ENCODE results near the gene OSM. TPM values are rescaled to one million over a fixed set of nuclear protein-coding genes. Genes with fewer than 3 reads are reported as not detected.

OSM gene
- polyA plus RNA-seq, 3 donors = 48.0 to 295 (median 146) TPM

DNA sequence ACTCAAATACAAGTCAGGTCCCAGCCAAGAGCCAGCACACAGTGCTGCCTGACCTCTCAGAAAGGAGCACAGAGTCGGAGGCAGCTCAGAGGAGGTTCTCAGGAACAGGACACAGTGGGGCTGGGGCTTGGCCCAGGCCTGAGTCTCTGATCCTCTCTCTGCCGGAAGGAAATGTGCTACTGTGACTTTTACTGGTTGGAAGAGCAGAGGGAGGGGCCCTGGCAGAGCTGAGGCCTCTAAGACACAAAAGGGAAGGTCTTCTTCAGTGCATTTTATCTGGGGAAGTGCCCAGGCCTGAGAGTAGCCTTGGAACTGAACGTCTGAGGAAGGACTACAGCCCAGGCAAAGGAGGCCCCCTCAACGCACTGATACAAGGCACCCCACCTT, 38.9 kb upstream of the OSM start:
- Histone ChIP-seq H2AFZ (ENCODE audit: insufficient read depth, low read depth, low read length, poor library complexity, severe bottlenecking) (peak overlapping the region; percentile 29), H3K27ac (ENCODE audit: low read depth in 1 of 2, low read length in 2 of 2) (peak overlapping the region; percentile 76 to 87), H3K4me2 (replicated peaks; ENCODE audit: extremely low read depth, low read length, poor library complexity, severe bottlenecking) (peak overlapping the region; percentile 64), H3K9ac (ENCODE audit: insufficient read depth, low read length, poor library complexity, severe bottlenecking) (peak overlapping the region; percentile 47), H3K27me3 (ENCODE audit: control insufficient read depth in 2 of 2, insufficient read depth in 2 of 2, low read length in 2 of 2) (no peaks in the 10 kb centered on the region), H3K4me1 (ENCODE audit: control insufficient read depth in 1 of 2, insufficient read depth in 2 of 2, low read length in 2 of 2) (peaks cover 93 to 97% of the 10 kb centered on the region in 2 donors), H3K4me3 (replicated peaks in 1 of 3; ENCODE audit: low read depth in 2 of 3, low read length in 3 of 3) (peak overlapping the region in 1 of 3 experiments; percentile 63), H3K79me2 (ENCODE audit: insufficient read depth, low read length) (peaks cover 58% of the 10 kb centered on the region), H3K36me3 (replicated peaks in 1 of 2; ENCODE audit: control insufficient read depth in 1 of 2, insufficient read depth in 2 of 2, low read length in 2 of 2) (peaks cover 2 to 8% of the 10 kb centered on the region in 2 donors), H3K9me3 (replicated peaks in 1 of 2; ENCODE audit: control insufficient read depth in 1 of 2, insufficient read depth in 1 of 2, low read length in 2 of 2) (no peaks in the 10 kb centered on the region), H4K20me1 (ENCODE audit: insufficient read depth, low read length) (peaks cover 4% of the 10 kb centered on the region)
- 0% methylated on average over 2 of the region's 4 CpGs for WGBS (ENCODE audit: insufficient coverage)
- Mint-ChIP-seq H3K4me3 (peak overlapping the region; percentile 31 to 76), H3K27me3 (ENCODE audit: low read depth in 3 of 3) (peaks cover 0 to 3% (median under 1%) of the 10 kb centered on the region in 3 donors), H3K9me3 (peaks cover 0 to 2% (median 0%) of the 10 kb centered on the region in 7 donors), H3K36me3 (peaks cover 31 to 32% of the 10 kb centered on the region in 2 donors), H3K4me1 (peaks cover 97% of the 10 kb centered on the region), H3K27ac (peak overlapping the region; percentile 84 to 95 (median 93))
- intact Hi-C loops (cut with micrococcal nuclease) = loop anchor here in 1 of 2 donors (10.0 kb wide), 1 partner anchor 49 kb away; the partner anchor contains the start of genes CCDC157 and SF3A1
- peak; percentile 68 to 82 (median 80) for DNase-seq
- TF ChIP-seq, protein P1, sequence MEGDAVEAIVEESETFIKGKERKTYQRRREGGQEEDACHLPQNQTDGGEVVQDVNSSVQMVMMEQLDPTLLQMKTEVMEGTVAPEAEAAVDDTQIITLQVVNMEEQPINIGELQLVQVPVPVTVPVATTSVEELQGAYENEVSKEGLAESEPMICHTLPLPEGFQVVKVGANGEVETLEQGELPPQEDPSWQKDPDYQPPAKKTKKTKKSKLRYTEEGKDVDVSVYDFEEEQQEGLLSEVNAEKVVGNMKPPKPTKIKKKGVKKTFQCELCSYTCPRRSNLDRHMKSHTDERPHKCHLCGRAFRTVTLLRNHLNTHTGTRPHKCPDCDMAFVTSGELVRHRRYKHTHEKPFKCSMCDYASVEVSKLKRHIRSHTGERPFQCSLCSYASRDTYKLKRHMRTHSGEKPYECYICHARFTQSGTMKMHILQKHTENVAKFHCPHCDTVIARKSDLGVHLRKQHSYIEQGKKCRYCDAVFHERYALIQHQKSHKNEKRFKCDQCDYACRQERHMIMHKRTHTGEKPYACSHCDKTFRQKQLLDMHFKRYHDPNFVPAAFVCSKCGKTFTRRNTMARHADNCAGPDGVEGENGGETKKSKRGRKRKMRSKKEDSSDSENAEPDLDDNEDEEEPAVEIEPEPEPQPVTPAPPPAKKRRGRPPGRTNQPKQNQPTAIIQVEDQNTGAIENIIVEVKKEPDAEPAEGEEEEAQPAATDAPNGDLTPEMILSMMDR (IDR thresholded peaks at IDR 0.05) = no peak

DNA sequence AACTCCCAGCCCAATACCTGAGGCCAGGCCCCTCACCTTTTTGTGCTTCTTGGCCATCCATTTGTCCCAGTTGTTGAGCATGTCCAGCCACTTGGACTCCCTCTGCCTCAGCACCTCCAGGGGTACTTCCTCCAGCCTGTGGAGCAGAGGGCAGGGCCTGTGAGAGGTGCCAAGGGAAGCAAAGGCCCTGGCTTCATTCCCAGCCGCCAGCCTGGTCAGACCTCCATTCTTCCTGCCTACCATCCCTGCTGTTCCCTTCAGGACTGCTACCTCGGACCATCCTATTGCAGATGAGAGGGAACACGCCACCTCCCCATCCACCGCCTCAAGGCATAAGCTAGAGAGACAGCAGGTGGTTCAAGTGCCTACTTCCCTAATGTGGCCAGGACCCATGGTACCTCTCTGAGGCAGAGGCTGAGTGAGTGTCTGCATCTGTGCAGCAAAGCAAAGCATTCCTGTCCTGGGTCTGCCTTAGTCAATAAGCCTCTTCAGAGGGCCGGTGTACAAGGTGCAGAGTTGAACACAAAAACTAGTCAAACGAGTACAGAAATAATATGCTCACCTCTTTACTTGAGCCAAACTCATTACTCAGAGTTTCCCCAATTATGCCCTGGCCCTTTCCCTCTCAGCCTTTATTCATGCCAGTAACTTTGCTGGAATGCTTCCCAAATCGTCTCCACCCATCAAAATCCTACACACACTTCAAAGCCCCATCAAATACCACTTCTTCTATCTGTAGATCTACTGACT, 38.0 kb upstream of the OSM start:
- no peak for DNase-seq
- peaks cover 4% of the 10 kb centered on the region for H4K20me1 ChIP-seq (ENCODE audit: insufficient read depth, low read length)
- 72% methylated on average over 6 of the region's 7 CpGs for WGBS (ENCODE audit: insufficient coverage)

More for the DNA sequence above, 38.0 kb upstream of the OSM start:
- Histone ChIP-seq H3K9me3 (replicated peaks in 1 of 2; ENCODE audit: control insufficient read depth in 1 of 2, insufficient read depth in 1 of 2, low read length in 2 of 2) (no peaks in the 10 kb centered on the region), H3K36me3 (replicated peaks in 1 of 2; ENCODE audit: control insufficient read depth in 1 of 2, insufficient read depth in 2 of 2, low read length in 2 of 2) (peaks cover 3 to 16% of the 10 kb centered on the region in 2 donors), H3K4me3 (replicated peaks in 1 of 3; ENCODE audit: low read depth in 2 of 3, low read length in 3 of 3) (peak overlapping the region in 1 of 3 experiments; percentile 63), H2AFZ (ENCODE audit: insufficient read depth, low read depth, low read length, poor library complexity, severe bottlenecking) (no peak overlapping the region), H3K4me1 (ENCODE audit: control insufficient read depth in 1 of 2, insufficient read depth in 2 of 2, low read length in 2 of 2) (peaks cover 85 to 88% of the 10 kb centered on the region in 2 donors), H3K27me3 (ENCODE audit: control insufficient read depth in 2 of 2, insufficient read depth in 2 of 2, low read length in 2 of 2) (no peaks in the 10 kb centered on the region), H3K27ac (ENCODE audit: low read depth in 1 of 2, low read length in 2 of 2) (peak overlapping the region; percentile 76 to 87), H3K79me2 (ENCODE audit: insufficient read depth, low read length) (peaks cover 55% of the 10 kb centered on the region), H3K4me2 (replicated peaks; ENCODE audit: extremely low read depth, low read length, poor library complexity, severe bottlenecking) (peak overlapping the region; percentile 64), H3K9ac (ENCODE audit: insufficient read depth, low read length, poor library complexity, severe bottlenecking) (no peak overlapping the region)
- Mint-ChIP-seq H3K4me3 (peak overlapping the region; percentile 34 to 76), H3K27ac (peak overlapping the region; percentile 84 to 95 (median 93)), H3K9me3 (peaks cover 0 to 2% (median 0%) of the 10 kb centered on the region in 7 donors), H3K27me3 (ENCODE audit: low read depth in 3 of 3) (peaks cover 0 to 3% (median 2%) of the 10 kb centered on the region in 3 donors), H3K36me3 (peaks cover 39% of the 10 kb centered on the region in 2 donors), H3K4me1 (peaks cover 90% of the 10 kb centered on the region)
- TF ChIP-seq, protein P1 (IDR thresholded peaks at IDR 0.05) = no peak
- intact Hi-C loops (cut with micrococcal nuclease) = loop anchor here in 1 of 2 donors (10.0 kb wide), 1 partner anchor 50 kb away; the partner anchor contains the start of genes CCDC157 and SF3A1

Data from CD14-positive monocyte (primary cell).